HG03159 (cell line): Measurements from ENCODE around the gene LFNG.
"Not testable (repeated sequence)": the region's sequence is repeated elsewhere in the genome, so short reads cannot be mapped to it uniquely, and the experiment has no call there.

Experiments
- ATAC-seq: cut with Tn5 transposase; IDR thresholded peaks from one replicate; pipeline ENCODE4 v1.9.1; 2021; ENCODE audit warnings: mild to moderate bottlenecking, moderate library complexity; ENCODE audit not compliant: unreplicated experiment

Gene LFNG

DNA sequence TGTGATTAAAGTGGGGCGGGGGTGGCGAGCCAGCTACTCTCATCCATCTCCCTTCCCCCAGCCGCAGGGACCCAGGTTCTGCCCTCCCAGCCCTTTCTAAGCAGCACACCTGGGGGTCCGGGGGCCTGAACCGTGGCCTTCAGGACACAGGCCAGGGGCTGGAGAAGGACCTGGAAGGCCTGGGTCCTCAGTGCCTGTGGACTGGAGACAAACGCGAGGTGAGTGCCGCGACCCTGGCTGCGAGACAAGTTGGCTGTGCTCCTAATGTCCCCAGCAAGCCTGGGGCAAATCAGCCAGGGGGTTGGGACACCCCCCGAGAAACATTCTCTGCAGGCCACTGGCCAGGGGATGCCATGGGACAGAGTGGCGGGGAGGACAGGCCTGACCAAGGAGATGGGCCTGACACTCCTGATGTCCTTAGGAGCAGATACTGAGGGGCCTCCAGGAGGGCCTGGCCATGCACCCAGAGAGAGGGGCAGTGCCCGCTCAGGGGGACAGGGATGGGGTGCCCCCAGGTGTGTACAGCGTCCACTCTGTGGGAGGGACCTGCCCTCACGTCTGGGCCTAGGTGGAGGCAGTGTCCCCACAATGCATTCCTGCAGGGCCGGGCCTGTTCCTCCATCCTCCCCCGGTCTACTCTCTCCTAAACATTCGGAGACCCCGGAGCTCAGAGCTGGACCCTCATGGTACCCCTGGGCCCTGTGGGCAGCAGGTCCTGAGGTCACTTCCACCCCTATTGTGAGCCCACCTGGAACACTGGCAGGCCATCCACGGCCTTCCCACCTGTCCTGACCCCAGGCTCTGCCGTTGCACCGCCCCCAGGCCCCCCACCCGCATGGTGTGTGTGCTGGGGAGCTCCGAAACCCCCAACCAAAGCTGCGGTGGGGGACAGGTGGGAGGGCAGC, 22.7 kb downstream of the LFNG start:
- ATAC-seq, result no peak

DNA sequence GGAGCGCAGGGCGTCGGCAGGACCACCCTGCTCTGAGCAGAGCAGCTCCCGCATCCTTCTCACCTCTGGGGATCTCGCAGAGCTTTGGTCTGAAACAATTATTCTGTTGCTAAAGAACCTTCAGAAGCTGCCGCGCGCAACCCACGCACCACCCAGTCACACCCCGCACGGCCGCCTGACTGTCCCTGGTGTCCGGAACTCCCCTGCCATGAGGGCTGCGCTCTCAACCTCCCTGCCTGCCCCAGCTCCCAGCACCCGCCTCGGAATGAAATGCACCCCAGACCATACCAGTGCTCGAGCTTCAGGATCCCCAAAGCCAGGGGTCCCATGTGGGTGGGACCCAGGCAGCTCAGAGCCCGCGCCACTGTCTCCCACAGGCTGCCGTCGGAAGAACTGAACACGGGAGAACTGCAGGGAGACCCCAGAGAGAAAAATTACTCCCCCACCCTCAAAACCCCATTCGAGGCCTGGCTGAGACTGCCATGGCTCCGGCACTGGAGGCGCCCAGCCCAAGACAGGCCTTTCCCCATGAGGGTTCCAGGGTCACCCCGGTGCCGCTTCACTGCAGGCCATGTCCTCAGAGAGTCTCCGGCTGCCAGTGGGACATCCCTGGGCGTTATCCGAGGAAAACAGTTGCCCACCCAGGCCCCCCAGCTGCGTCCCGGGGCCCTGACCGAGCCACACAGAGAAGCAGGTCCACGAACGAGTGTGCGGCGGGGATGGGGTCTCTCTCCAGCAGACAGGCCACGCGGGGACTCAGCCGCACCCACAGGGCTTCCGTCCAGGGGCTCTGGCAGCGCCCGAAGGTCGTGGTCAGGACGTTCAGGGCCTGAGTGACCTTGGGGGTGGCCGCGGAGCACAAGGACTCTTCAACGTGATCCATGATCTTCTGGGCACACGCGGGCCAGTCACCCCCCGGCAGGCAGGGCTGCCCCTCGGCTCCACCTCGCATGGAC, 23.6 kb downstream of the LFNG start:
- ATAC-seq, result no peak

DNA sequence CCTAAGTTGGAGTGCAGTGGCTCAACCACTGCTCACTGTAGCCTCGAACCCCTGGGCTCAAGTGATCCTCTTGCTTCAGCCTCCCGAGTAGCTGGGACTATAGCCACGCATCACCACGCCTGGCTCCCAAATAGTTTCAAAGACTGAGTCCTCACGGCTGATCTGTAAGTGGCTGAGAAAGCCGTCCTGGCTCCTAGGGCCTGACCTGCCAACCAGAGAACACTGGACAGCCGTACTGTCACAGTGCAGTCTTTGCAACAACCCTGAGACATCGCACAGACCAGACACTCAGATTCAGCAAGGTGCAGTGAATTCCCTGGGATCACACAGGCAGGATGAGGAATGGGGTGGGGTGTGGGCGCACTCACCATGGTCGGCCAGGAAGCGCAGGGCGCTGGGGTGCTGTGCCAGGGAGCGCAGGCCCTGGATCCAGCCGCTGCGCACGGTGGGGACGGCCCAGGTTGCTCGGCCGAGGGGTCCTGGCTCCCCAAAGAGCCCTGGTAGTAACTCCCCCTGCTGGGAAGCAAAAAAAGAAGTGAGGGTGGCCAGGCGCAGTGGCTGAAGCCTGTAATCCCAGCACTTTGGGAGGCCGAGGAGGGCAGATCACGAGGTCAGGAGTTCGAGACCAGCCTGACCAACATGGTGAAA, 25.1 kb downstream of the LFNG start:
- no peak for ATAC-seq

DNA sequence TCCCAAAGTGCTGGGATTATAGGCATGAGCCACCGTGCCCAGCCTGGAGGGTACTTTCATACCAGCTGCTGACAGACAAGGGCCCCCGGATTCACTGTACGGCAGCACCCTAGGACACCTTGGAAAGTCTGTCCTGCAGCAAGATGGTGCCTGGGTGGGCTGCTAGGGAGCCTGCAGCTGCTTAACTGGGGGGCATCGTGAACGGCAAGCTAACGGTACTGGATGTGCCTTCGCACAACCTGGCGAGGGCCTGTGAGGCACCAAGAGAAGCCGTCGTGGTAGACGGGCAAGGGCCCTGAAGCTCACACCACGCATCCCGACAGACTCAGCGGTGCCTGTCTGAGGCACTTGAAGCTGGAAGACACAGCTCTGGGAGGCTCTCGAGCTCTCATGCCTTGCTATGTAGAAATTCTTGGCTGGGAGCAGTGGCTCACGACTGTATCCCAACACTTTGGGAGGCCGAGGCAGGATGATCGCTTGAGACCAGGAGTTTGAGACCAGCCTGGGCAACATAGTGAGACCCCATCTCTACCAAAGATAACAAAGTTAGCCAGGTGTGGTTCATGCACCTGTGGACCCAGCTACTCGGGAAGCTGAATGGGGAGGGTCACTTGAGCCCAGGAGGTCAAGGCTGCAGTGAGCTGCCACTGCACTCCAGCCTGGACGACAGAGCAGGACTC, 26.3 kb downstream of the LFNG start:
- no peak for ATAC-seq

DNA sequence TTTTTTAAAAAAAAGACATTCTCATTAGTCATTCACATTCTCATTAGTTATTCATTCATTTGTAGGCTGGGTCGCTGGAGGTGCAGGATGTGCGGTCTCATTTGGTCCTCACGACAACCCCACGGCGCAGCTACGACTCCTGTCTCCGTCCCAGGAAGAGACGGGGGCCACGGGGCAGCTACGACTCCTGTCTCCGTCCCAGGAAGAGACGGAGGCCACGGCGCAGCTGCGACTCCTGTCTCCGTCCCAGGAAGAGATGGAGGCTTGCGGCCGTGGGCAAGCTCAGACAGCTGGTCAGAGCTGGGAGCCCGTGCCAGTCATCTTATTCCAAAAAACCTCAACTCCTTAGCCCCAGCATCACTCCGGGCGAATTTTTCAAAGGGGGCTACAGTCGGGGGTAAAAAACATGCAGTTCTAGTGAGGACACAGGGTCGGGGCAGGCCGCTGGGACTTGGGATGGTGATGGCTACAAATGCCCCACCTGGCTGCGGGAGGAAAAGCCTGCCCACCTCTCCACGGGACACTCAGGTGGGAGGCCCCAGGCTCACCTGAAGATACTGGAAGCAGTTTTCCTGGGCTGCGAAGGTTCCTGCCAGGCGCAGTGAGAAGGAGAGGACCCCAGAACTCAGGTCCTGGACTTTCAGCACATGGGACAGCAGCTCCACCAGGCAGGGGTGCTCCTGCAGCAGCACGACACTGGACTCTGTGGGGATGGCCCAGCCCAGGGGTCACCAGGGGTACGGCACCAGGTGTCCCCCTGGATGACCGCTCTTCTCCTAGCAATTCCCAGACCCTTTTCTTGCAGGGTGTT, 27.4 kb downstream of the LFNG start:
- ATAC-seq, result no peak

DNA sequence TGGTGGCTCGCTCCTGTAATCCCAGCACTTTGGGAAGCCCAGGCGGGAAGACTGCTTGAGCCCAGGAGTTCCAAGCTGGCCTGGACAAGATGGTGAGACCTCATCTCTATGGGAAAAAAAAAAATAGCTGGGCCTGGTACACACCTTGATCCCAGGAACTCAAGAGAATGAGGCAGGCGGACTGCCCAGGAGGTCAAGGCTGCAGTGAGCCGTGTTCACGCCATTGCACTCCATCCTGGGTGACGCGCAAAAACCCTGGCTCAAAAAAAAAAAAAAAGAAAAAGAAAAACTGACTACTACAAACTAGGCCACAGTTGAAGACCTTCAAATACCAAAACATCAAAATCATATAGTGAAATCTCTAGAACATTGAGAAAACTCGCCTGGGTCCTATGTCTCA, 31.8 kb downstream of the LFNG start:
- no peak for ATAC-seq

DNA sequence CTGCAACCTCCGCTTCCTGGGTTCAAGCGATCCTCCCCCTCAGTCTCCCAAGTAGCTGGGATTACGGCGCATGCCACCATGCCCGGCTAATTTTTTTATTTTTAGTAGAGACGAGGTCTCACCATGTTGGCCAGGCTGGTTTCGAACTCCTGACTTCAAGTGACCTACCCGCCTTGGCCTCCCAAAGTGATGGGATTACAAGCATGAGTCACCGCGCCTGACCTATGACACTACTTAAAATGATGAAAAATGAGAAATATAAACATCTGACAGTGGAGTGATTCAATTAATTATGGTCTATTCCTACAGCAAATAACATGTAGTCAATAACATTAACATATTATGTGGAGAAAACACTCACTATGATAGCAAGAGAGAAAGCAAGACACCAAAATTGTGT, 33.5 kb downstream of the LFNG start:
- no peak for ATAC-seq

DNA sequence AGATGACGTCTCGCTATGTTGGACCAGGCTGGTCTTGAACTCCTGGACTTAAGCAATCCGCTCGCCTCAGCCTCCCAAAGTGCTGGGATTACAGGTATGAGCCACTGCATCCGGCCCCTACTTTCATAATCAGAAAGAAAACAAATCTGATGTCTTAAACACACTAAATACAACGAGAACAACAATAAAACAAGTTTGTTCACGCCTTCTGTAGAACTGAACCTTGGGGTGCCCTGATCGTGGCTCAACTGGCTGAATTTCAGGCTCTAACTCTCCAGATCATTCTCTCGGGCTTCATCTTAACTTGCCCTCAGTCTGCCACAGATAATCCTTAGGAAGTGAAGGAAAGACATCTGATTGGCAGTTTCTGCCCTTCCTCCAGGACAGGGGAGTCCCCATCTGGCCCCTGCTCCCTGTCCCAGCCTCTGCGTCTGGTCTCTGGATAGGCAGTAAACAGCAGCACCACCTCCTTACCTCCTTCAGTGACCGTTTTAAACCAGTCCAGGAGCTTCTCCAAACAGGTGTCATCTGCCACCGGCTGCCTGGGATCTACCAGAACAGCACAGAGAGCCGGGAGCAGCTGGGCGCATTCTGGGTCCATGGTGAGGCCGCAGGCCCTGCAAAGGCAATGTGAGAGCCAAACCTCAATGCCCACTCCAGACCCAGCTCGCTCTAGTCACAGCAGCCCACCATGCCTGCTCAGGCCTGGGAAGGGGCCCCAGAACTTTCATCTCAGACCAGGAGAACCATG, 34.4 kb downstream of the LFNG start:
- ATAC-seq, result no peak

DNA sequence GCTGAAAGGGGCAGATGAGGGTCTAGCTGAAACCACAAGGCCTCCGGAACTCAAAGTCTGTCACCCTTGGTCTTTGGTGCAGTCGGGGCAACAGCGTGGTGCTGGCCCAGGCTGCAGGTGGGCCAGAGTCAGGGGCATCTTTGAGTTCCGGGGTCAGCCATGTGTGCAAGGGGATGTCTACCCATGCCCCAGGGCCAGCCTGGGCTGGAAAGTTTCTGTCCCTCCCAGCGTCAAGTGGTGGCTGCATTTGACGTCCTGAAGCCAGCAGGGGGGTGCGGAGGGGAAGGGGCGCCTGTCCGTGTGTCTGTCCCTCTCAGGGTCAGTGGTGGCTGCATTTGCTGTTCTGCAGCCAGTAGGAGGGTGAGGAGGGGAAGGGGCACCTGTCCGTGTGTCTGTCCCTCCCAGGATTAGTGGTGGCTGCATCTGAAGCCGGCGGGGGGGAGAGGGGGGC, 35.1 kb downstream of the LFNG start:
- no peak for ATAC-seq

DNA sequence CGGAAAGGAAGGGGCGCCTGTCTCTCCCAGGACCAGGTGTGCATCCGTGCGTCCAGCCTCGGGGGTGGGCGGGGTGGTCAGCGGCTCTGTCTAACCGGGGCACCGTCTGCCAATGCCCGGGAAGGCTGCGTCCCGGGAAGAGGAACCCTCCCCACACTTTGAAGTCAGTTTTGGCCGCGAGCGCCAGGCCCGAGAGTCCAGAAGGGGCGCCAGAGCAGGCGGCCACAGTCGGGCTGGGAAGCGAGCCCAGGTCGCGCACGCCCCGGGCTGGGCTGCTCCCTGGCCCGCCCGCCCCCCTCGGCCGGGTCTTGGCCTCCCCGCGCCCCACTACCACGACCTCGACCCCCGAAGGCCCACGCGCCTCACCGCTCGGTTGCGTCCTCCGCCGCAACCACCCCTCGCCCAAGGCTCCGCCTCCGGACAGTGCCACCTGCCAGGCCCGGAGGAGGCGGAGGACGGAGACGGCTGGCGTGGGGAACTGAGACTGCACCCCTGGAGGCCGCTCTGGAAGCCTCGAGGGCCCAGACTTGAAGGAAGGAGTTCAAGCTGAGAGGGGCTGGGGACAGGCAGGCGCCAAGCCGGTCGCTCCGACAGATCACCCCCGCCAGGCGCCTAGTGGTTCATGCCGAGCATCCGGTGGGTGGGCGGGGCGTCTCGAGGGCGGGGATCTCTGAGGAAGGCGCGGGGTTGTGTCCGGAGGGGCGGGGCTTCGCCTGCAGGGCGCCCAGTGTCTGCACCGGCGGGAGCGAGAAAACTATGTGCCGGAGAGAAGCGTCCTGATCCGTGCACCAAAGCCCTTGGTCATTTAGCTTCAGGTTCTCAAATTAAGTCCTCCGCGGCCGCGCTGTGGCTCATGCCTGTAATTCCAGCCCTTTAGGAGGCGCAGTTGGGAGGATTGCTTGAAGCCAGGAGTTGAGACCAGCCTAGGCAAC, 35.8 kb downstream of the LFNG start, which contains the start of gene BRAT1:
Gene BRAT1 (minus strand): TSS at position 404 of the 932 bp plus-strand sequence. CDS start 1,093 bp downstream, outside the sequence.
- ATAC-seq, result peak; percentile 61

DNA sequence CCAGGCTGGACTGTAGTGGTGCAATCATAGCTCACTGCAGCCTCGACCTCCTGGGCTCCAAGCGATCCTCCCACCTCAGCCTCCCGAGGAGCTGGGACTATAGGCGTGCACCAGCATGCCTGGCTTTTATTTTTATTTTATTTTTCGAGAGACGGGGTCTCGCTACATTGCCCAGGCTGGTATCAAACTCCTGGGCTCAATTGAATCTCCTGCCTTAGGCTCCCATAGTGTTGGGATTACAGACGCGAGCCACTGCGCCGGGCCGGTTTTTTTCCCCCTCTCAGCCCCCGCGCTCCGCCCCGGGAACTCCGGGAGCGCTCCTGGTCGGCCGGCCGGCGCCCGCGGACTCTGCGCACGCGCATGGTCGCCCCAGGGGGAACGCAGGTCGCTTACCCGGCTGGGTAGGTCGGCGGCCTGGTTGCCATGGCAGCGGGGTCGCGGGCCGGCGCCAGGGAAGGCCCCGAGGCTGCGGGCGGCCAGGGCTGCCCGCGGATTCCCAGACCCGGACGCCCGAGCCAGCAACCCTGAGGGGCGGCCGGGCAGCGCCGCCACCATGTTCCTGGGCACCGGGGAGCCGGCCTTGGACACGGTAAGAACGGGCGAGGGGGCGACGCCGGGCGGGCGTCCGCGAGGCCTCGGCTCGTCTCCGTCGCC, 39.2 kb downstream of the LFNG start, which contains the start of gene IQCE:
Gene IQCE (plus strand): TSS at position 351 of the 654 bp plus-strand sequence. CDS start 203 bp downstream, at position 554.
- ATAC-seq, result peak; percentile 46

DNA sequence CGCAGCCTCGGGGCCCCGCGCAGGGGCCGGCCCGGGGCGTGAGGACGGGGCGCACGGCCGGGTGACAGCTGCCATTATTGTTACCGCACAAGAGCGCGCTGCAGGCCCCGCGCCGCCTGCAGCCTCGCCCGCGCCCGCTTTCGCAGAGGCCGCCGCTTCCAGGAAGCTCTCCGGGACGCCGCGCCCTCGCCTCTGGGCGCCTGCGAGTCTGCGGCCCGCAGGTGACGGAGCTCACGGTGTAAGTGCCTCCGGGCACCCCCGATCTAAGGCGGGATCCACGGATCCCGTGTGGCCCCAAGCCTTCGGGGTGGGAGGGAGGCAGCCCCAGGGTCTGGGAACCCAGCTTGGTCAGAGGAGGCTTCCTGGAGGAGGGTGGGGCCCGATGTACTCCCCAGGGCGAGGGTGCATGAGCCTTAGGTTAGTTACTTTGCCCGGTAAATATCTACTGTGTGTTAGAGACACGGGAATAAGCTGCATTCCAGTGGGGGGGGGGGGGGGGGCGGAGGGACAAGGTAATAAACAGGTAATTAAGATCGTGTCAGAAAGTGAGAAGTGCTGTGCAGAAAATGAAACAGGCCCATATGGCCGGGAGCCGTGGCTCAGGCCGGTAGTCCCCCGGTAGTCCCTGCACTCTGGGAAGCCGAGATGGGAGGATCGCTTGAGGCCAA, 39.8 kb downstream of the LFNG start:
- ATAC-seq, result peak; percentile 14

DNA sequence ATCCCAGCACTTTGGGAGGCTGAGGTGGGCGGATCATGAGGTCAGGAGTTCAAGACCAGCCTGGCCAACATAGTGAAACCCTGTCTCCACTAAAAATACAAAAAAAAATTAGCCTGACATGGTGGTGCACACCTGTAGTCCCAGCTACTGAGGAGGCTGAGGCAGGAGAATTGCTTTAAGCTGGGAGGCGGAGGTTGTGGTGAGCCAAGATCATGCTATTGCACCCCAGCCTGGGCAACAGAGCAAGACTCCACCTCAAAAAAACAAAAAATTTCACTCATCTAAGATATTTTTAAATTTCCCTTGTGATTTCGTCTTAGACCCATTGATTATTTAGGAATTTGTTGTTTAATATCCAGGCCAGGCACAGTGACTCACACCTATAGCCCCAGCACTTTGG, 44.4 kb downstream of the LFNG start:
- ATAC-seq, result not testable (repeated sequence)

DNA sequence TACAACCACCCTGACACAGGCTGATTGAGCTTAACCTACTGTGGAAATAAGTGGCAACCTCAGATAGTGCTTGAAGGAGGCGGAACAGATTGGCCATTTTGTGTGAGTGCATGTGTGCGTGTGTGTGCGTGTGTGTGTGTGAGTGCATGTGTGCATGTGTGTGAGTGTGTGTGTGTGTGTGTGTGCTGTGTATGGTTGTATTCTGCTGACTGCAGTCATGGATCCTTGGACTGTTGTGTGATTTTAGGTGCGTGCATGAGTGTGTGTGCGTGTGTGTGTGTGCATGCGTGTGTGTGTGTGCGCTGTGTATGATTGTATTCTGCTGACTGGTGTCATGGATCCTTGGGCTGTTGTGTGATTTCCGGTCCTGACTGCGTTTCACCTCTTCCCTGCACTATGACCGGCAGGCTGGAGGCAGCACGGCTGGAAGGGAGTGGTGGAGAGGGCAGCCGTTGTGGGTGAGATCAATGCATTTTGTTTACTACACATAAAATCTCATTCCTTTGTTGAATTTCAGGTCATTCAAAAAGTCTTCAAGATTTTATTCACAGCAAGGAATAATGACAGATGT, 45.5 kb downstream of the LFNG start:
- ATAC-seq, result no peak

DNA sequence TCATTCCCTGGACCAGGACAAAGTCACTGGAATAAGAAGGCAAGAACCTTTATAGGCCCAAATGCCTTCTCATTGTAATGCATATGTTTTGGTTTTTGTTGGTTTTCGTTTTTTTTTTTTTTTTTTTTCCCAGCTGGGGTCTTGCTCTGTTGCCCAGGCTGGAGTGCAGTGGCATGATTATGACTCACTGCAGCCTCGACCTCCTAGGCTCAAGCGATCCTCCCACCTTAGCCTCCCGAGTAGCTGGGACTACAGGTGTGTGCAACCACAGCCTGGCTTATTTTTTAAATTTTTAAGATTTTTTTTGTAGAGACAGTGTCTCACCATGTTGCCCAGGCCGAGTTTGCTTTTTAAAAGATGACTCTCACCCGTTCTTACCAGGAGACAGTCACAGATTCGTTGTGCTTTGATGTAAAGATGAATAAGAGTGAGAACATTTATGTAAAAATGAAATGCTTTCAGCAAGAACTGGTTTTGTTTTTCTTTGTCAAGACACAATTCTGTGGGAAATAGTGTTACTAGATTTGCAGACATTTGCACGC, 46.8 kb downstream of the LFNG start:
- no peak for ATAC-seq
